ENCODE results near the gene PDGFA. TPM values are rescaled to one million over a fixed set of nuclear protein-coding genes. Genes with fewer than 3 reads are reported as not detected.
A peak's percentile ranks its signal among the peaks of the same experiment; 100 is the strongest.

Gene PDGFA
- total RNA-seq, 4 donors from 2014 or later: 60.2 to 123 (median 104) TPM

DNA sequence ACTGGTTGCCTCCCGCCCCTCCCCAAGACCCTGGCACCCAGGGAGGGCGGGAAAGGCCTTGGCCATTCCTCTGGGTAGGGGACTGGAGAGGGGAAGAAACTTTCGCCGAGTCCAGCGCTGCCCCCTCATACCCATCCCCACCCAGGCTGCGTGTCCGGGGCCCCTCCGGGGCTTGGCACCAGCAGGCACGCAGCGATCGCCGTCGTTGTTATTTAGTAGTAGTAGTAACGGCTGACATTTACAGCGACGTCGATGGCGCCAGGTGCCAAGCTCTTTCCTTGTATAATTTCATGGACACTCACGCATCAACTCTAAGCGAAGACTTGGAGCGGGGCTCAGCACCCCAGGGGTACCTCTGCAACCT lies 3.3 kb upstream of the PDGFA start:
- 29% methylated on average over 20 of the region's 21 CpGs; no CpG with 5 or more reads in 1 of the 2 donors for WGBS, 2 donors (ENCODE audit: low coverage in 1 of 2)
- H3K27ac ChIP-seq: no peak overlapping the region
- TF ChIP-seq POLR2A (IDR thresholded peaks at IDR 0.05): no peak
- H3K9me3 ChIP-seq: no peaks in the 10 kb centered on the region
- no peaks in the 10 kb centered on the region for H3K36me3 ChIP-seq
- H3K4me1 ChIP-seq: peaks cover 20 to 40% (median 33%) of the 10 kb centered on the region in 4 donors
- intact Hi-C loops (cut with DNase I; ENCODE audit: low total_unique reads): no loop called here
- in situ Hi-C loops (cut with MboI; ENCODE audit: low pct_ligation_motif_present in 1 of 4, low pct_unique_long_range_greater_than_20kb in 1 of 4, low sequenced_read_pairs in 3 of 4): no loop called here
- no peak for DNase-seq
- peaks cover 37% of the 10 kb centered on the region for H3K27me3 ChIP-seq
- H3K4me3 ChIP-seq: peak overlapping the region in 1 of 4 donors; percentile 53

DNA sequence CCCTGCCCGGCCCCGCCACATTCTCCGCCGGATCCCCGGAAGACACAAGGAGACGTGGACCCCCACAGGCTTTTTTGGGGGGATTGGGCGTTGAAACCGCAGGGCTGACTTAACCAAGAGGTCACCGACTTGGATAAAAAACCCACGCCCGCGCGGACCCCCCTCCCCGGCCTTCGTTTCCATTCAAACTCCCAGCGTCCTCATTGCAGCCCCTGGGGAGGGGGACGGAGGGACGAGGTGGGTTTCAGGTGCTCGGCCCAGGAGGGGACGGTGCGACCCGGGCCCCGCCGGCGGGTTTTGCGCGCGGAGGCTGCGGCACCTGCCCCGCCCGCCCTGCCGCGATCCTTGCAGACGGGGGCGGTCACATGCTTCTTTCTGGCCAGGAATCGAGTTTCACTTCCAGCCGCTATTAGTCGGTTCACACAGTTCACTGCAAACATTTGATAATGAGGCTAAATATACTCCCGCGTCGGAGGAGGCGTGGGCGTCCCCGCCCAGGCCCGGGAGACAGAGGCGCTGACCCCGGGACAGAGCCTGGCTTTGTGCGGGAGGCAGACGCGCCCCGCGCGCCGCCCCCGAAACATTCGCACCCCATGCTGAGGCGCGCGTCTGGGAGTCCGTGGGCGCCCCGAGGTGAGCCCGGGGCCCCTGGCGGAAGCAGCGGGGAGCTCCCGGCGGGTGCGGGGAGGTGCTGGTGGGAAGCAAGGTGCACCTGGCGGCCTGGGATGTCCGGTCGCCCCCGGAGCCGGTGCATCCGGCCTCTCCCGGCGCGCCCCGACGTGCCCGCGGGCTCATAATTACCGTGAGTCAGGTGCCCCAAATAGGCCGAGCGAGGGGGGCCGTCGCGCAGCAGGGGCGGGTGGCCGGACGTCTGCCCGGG lies 2.7 kb upstream of the PDGFA start:
- H3K36me3 ChIP-seq: no peaks in the 10 kb centered on the region
- in situ Hi-C loops (cut with MboI; ENCODE audit: low pct_ligation_motif_present in 1 of 4, low pct_unique_long_range_greater_than_20kb in 1 of 4, low sequenced_read_pairs in 3 of 4) (no loop called here), intact Hi-C loops (cut with DNase I; ENCODE audit: low total_unique reads) (no loop called here)
- H3K4me1 ChIP-seq: peaks cover 20 to 41% (median 33%) of the 10 kb centered on the region in 4 donors
- H3K27ac ChIP-seq: peak overlapping the region in 3 of 4 donors; percentile 13 to 97 (median 27)
- WGBS, 2 donors (ENCODE audit: low coverage in 1 of 2): 0 to 2% methylated on average over 1 to 49 of the region's 91 CpGs
- H3K27me3 ChIP-seq: peaks cover 37% of the 10 kb centered on the region
- H3K9me3 ChIP-seq: no peaks in the 10 kb centered on the region
- peak; percentile 65 for DNase-seq
- peak overlapping the region; percentile 23 to 53 (median 34) for H3K4me3 ChIP-seq
- TF ChIP-seq POLR2A (IDR thresholded peaks at IDR 0.05) (peak; percentile 5), EP300 (IDR thresholded peaks at IDR 0.05; ENCODE audit: low read depth) (no peak), POLR2AphosphoS5 (IDR thresholded peaks at IDR 0.05) (no peak)
- TF ChIP-seq, protein P1, sequence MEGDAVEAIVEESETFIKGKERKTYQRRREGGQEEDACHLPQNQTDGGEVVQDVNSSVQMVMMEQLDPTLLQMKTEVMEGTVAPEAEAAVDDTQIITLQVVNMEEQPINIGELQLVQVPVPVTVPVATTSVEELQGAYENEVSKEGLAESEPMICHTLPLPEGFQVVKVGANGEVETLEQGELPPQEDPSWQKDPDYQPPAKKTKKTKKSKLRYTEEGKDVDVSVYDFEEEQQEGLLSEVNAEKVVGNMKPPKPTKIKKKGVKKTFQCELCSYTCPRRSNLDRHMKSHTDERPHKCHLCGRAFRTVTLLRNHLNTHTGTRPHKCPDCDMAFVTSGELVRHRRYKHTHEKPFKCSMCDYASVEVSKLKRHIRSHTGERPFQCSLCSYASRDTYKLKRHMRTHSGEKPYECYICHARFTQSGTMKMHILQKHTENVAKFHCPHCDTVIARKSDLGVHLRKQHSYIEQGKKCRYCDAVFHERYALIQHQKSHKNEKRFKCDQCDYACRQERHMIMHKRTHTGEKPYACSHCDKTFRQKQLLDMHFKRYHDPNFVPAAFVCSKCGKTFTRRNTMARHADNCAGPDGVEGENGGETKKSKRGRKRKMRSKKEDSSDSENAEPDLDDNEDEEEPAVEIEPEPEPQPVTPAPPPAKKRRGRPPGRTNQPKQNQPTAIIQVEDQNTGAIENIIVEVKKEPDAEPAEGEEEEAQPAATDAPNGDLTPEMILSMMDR (IDR thresholded peaks at IDR 0.05): peak in 3 of 5 experiments; percentile 9 to 24 (median 18)

DNA sequence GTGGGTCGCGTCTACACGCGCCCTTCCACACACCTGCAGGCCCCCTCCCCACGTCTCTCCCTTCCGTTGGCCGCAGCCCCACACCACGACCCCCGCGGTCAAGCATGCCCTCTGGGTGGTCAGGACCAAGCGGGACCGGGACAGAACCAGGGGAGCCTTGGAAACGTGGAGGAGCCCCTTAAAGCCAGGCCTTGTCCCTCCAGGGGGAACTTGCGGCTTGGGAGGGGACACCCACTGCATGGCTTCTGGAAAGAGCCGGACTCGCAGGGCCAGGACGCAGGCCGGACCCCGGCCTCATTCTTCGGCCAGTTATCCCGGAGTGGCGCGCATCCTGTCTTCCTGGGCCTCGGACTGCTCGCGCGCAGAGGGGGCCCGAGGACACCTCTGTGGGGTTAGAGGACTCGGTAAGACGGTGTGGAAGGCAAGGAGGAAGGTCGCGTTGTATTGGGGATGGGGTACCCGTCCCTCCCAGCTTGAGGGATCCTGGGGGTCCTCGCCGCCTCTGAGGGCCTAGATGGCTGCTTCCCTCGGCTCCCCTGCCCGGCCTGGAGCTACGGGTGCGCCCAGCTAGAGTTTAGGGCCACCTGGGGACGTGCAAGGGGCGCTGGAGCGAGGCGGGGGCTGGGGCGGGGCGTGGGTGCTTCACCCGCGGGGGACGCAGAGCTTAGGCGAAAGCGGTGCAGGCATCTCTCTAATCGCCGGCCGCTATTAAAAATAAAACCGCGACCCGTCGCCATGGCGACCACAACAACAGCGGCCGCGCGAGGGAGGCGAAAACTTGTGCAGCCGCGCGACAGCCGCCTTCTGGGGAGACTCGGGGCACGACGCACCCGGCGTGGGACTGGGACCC lies 1.8 kb upstream of the PDGFA start:
- in situ Hi-C loops (cut with MboI; ENCODE audit: low pct_ligation_motif_present in 1 of 4, low pct_unique_long_range_greater_than_20kb in 1 of 4, low sequenced_read_pairs in 3 of 4) (no loop called here), intact Hi-C loops (cut with DNase I; ENCODE audit: low total_unique reads) (no loop called here)
- peak overlapping the region; percentile 23 to 84 (median 41) for H3K4me3 ChIP-seq
- TF ChIP-seq EP300 (IDR thresholded peaks at IDR 0.05; ENCODE audit: low read depth) (no peak), POLR2AphosphoS5 (IDR thresholded peaks at IDR 0.05) (no peak), POLR2A (IDR thresholded peaks at IDR 0.05) (no peak)
- TF ChIP-seq, protein P1 (IDR thresholded peaks at IDR 0.05): no peak
- H3K36me3 ChIP-seq: no peaks in the 10 kb centered on the region
- H3K27ac ChIP-seq: peak overlapping the region in 3 of 4 donors; percentile 13 to 97 (median 27)
- peak; percentile 55 for DNase-seq
- no peaks in the 10 kb centered on the region for H3K9me3 ChIP-seq
- H3K4me1 ChIP-seq: peaks cover 23 to 44% (median 36%) of the 10 kb centered on the region in 4 donors
- 13% methylated on average over 61 of the region's 72 CpGs; no CpG with 5 or more reads in 1 of the 2 donors for WGBS, 2 donors (ENCODE audit: low coverage in 1 of 2)
- peaks cover 37% of the 10 kb centered on the region for H3K27me3 ChIP-seq

DNA sequence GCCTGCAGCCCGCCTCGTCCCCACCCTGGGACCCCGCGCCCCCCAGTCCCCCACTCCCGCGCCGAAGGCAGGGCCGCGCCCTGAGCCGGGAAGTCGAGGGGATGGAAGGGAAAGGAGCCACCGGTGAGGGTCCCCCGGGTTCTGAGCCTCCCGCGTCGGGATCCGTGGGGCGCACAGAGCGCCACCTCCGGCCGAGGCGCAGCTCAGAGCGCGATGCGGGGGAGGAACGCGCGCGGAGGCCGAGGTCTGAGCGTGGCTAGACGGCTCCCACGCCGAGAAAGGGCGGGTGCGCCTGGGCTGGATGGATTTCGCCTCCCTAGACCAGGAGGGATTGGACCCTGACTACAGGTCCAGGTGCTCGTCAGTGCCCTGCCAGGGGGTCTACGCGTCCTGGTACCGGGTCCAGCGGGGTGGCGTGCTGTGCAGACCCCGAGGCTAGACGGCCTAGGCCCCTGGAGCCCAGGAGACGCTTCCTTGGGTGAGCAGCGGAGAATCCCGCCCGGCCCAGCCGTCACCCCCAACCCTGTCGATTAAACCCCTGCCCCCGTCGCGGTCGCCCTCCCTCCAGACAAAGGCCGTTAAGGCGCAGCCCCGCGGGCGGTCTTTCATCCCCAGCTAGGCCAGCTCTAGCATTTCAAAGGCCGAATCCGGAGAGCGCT lies 986 bp upstream of the PDGFA start:
- H3K27me3 ChIP-seq: peaks cover 37% of the 10 kb centered on the region
- no peaks in the 10 kb centered on the region for H3K36me3 ChIP-seq
- 3 to 12% methylated on average over 12 to 32 of the region's 63 CpGs for WGBS, 2 donors (ENCODE audit: low coverage in 1 of 2)
- in situ Hi-C loops (cut with MboI; ENCODE audit: low pct_ligation_motif_present in 1 of 4, low pct_unique_long_range_greater_than_20kb in 1 of 4, low sequenced_read_pairs in 3 of 4) (no loop called here), intact Hi-C loops (cut with DNase I; ENCODE audit: low total_unique reads) (no loop called here)
- DNase-seq: no peak
- TF ChIP-seq EP300 (IDR thresholded peaks at IDR 0.05; ENCODE audit: low read depth) (no peak), POLR2AphosphoS5 (IDR thresholded peaks at IDR 0.05) (no peak)
- no peaks in the 10 kb centered on the region for H3K9me3 ChIP-seq
- peak overlapping the region in 3 of 4 donors; percentile 45 to 84 (median 65) for H3K4me3 ChIP-seq
- H3K4me1 ChIP-seq: peaks cover 30 to 52% (median 44%) of the 10 kb centered on the region in 4 donors
- peak overlapping the region; percentile 86 to 97 (median 90) for H3K27ac ChIP-seq
